HEK293 (cell line): ENCODE data around the gene SAPCD1.

Experiments
- GFI1B ChIP-seq: fragments of 450-650 bp; formaldehyde crosslinking; IDR thresholded peaks from 2 replicates; pipeline ENCODE4 v1.5.1; 2016; ENCODE audit warnings: missing biosample characterization, missing genetic modification characterization
- HOXD13 ChIP-seq: sonication (generic); formaldehyde crosslinking; IDR thresholded peaks from 2 replicates; pipeline ENCODE4 v1.8.0; 2022; ENCODE audit warnings: missing genetic modification reagents, borderline replicate concordance
- MEIS1 ChIP-seq: sonication (generic); formaldehyde crosslinking; IDR thresholded peaks from 2 replicates; pipeline ENCODE4 v1.8.1; 2022; ENCODE audit warnings: missing genetic modification reagents, mild to moderate bottlenecking, borderline replicate concordance
- MYNN ChIP-seq: fragments of 450-650 bp; formaldehyde crosslinking; IDR thresholded peaks from 2 replicates; pipeline ENCODE4 v1.5.1; 2016; ENCODE audit warnings: missing biosample characterization, missing genetic modification characterization, borderline replicate concordance
- OSR2 ChIP-seq: fragments of 450-650 bp; formaldehyde crosslinking; IDR thresholded peaks from 2 replicates; pipeline ENCODE4 v1.5.1; 2016; ENCODE audit warnings: missing biosample characterization, missing genetic modification characterization
- OVOL3 ChIP-seq: fragments of 450-650 bp; formaldehyde crosslinking; IDR thresholded peaks from 2 replicates; pipeline ENCODE4 v1.5.1; 2016; ENCODE audit warnings: missing biosample characterization, missing genetic modification characterization
- TCF7L2 ChIP-seq: IDR thresholded peaks from 2 replicates; pipeline ENCODE4 v1.6.1; 2011; ENCODE audit warnings: low read depth, mild to moderate bottlenecking, inconsistent platforms, low read length, moderate library complexity, borderline replicate concordance
- ZBTB21 ChIP-seq: fragments of 450-650 bp; formaldehyde crosslinking; IDR thresholded peaks from 2 replicates; pipeline ENCODE4 v1.5.1; 2017; ENCODE audit warnings: missing biosample characterization, missing genetic modification characterization
- ZEB2 ChIP-seq: fragments of 450-650 bp; formaldehyde crosslinking; IDR thresholded peaks from 2 replicates; pipeline ENCODE4 v1.5.1; 2016; ENCODE audit warnings: missing biosample characterization, missing genetic modification characterization
- ZNF132 ChIP-seq: fragments of 450-650 bp; formaldehyde crosslinking; IDR thresholded peaks from 2 replicates; pipeline ENCODE4 v1.5.1; 2017; ENCODE audit warnings: missing biosample characterization, missing genetic modification characterization, borderline replicate concordance
- ZNF138 ChIP-seq: fragments of 450-650 bp; formaldehyde crosslinking; IDR thresholded peaks from 2 replicates; pipeline ENCODE4 v1.5.1; 2016; ENCODE audit warnings: missing biosample characterization, missing genetic modification characterization, borderline replicate concordance
- ZNF2 ChIP-seq: fragments of 450-650 bp; formaldehyde crosslinking; IDR thresholded peaks from 2 replicates; pipeline ENCODE4 v1.5.1; 2016; ENCODE audit warnings: missing biosample characterization, missing genetic modification characterization
- ZNF214 ChIP-seq: fragments of 450-650 bp; formaldehyde crosslinking; IDR thresholded peaks from 2 replicates; pipeline ENCODE4 v1.5.1; 2017; ENCODE audit warnings: missing biosample characterization, mild to moderate bottlenecking, missing genetic modification characterization, borderline replicate concordance
- ZNF223 ChIP-seq: fragments of 450-650 bp; formaldehyde crosslinking; IDR thresholded peaks from 2 replicates; pipeline ENCODE4 v1.5.1; 2016; ENCODE audit warnings: missing biosample characterization, missing genetic modification characterization
- ZNF239 ChIP-seq: fragments of 450-650 bp; formaldehyde crosslinking; IDR thresholded peaks from 2 replicates; pipeline ENCODE4 v1.5.1; 2016; ENCODE audit warnings: missing biosample characterization, missing genetic modification characterization
- ZNF24 ChIP-seq: fragments of 450-650 bp; formaldehyde crosslinking; IDR thresholded peaks from 2 replicates; pipeline ENCODE4 v1.5.1; 2016; ENCODE audit warnings: missing biosample characterization, missing genetic modification characterization
- ZNF292 ChIP-seq: fragments of 450-650 bp; formaldehyde crosslinking; IDR thresholded peaks from 2 replicates; pipeline ENCODE4 v1.5.1; 2016; ENCODE audit warnings: low read depth, missing biosample characterization, missing genetic modification characterization, borderline replicate concordance
- ZNF423 ChIP-seq: fragments of 450-650 bp; formaldehyde crosslinking; IDR thresholded peaks from 2 replicates; pipeline ENCODE4 v1.5.1; 2016; ENCODE audit warnings: missing biosample characterization, missing genetic modification characterization
- ZNF629 ChIP-seq: fragments of 450-650 bp; formaldehyde crosslinking; IDR thresholded peaks from 2 replicates; pipeline ENCODE4 v1.5.1; 2017; ENCODE audit warnings: missing biosample characterization, missing genetic modification characterization
- ZNF670 ChIP-seq: fragments of 450-650 bp; formaldehyde crosslinking; IDR thresholded peaks from 2 replicates; pipeline ENCODE4 v1.5.1; 2016; ENCODE audit warnings: missing biosample characterization, missing genetic modification characterization, low read depth
- ZNF747 ChIP-seq: fragments of 450-650 bp; formaldehyde crosslinking; IDR thresholded peaks from 2 replicates; pipeline ENCODE4 v1.5.1; 2016; ENCODE audit warnings: missing biosample characterization, missing genetic modification characterization
- ZSCAN16 ChIP-seq: fragments of 450-650 bp; formaldehyde crosslinking; IDR thresholded peaks from 2 replicates; pipeline ENCODE4 v1.5.1; 2016; ENCODE audit warnings: missing biosample characterization, missing genetic modification characterization
- TF ChIP-seq, protein P1 (sequence below): fragments of 450-650 bp; formaldehyde crosslinking; IDR thresholded peaks from 2 replicates; pipeline ENCODE4 v1.5.1; 2017; ENCODE audit warnings: missing biosample characterization, missing genetic modification characterization
- TF ChIP-seq, protein P2 (sequence below): fragments of 450-650 bp; formaldehyde crosslinking; IDR thresholded peaks from 2 replicates; pipeline ENCODE4 v1.5.1; 2017; ENCODE audit warnings: missing biosample characterization, missing genetic modification characterization
- TF ChIP-seq, protein P3 (sequence below): fragments of 450-650 bp; formaldehyde crosslinking; IDR thresholded peaks from 2 replicates; pipeline ENCODE4 v1.5.1; 2016; ENCODE audit warnings: missing biosample characterization, missing genetic modification characterization
- TF ChIP-seq, protein P4 (sequence below): fragments of 450-650 bp; formaldehyde crosslinking; IDR thresholded peaks from 2 replicates; pipeline ENCODE4 v1.5.1; 2016; ENCODE audit warnings: missing biosample characterization, missing genetic modification characterization
- TF ChIP-seq, protein P5 (sequence below): fragments of 450-650 bp; formaldehyde crosslinking; IDR thresholded peaks from 2 replicates; pipeline ENCODE4 v1.5.1; 2016; ENCODE audit warnings: missing biosample characterization, missing genetic modification characterization
- TF ChIP-seq, protein P6 (sequence below): fragments of 450-650 bp; formaldehyde crosslinking; IDR thresholded peaks from 2 replicates; pipeline ENCODE4 v1.5.1; 2016; ENCODE audit warnings: missing biosample characterization, missing genetic modification characterization
- TF ChIP-seq, protein P7 (sequence below): fragments of 450-650 bp; formaldehyde crosslinking; IDR thresholded peaks from 2 replicates; pipeline ENCODE4 v1.5.1; 2016; ENCODE audit warnings: missing biosample characterization, missing genetic modification characterization

The SAPCD1 gene

DNA sequence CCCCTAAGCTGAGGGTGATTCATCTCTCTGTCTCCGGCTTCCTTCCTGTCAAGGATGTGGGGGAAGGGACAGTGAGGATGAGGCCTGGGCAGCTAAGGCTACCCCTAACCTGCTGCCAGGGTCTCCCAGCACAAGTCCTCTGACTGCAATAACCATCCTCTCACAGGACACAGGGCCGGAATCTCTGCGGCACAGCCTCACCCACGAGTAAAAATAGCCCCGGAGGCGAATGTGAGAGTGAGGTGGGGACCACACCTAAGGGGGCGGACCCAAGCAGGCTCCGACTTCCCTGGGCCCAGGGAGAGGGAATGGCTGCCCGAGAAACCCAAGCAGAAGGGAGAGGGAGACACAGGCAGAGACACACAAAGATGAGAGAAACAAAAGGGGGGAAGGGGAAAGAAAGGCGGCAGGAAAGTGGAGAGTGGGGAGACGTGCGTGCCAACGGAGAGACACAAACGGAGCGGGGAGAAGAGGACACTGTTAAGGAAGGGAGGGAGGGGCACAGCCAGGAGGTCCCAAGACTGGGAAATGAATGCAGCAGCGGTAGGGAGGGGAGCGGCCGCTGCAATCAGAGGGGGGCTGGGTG is 27.5 kb upstream of the SAPCD1 start (continued):
- no peak for TF ChIP-seq ZNF214 (tag by site-specific recombination)
- no peak for TF ChIP-seq MEIS1 (CRISPR knock-in tag)
- no peak for TF ChIP-seq ZNF670 (tag by site-specific recombination)
- TF ChIP-seq ZEB2 (tag by site-specific recombination): peak; percentile 94
- no peak for TF ChIP-seq MYNN (tag by site-specific recombination)
- TF ChIP-seq ZNF132 (tag by site-specific recombination): no peak
- TF ChIP-seq ZNF24: peak; percentile 45; the same call in 1 of the 2 replicates
- TF ChIP-seq, protein P1, sequence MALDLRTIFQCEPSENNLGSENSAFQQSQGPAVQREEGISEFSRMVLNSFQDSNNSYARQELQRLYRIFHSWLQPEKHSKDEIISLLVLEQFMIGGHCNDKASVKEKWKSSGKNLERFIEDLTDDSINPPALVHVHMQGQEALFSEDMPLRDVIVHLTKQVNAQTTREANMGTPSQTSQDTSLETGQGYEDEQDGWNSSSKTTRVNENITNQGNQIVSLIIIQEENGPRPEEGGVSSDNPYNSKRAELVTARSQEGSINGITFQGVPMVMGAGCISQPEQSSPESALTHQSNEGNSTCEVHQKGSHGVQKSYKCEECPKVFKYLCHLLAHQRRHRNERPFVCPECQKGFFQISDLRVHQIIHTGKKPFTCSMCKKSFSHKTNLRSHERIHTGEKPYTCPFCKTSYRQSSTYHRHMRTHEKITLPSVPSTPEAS (tag by site-specific recombination): no peak
- TF ChIP-seq ZNF138 (tag by site-specific recombination): no peak
- TF ChIP-seq ZNF2 (tag by site-specific recombination): no peak; the same call in 1 of the 2 replicates
- no peak for TF ChIP-seq TCF7L2
- TF ChIP-seq, protein P2, sequence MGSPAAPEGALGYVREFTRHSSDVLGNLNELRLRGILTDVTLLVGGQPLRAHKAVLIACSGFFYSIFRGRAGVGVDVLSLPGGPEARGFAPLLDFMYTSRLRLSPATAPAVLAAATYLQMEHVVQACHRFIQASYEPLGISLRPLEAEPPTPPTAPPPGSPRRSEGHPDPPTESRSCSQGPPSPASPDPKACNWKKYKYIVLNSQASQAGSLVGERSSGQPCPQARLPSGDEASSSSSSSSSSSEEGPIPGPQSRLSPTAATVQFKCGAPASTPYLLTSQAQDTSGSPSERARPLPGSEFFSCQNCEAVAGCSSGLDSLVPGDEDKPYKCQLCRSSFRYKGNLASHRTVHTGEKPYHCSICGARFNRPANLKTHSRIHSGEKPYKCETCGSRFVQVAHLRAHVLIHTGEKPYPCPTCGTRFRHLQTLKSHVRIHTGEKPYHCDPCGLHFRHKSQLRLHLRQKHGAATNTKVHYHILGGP: no peak
- no peak for TF ChIP-seq ZNF747 (tag by site-specific recombination)
- TF ChIP-seq, protein P3, sequence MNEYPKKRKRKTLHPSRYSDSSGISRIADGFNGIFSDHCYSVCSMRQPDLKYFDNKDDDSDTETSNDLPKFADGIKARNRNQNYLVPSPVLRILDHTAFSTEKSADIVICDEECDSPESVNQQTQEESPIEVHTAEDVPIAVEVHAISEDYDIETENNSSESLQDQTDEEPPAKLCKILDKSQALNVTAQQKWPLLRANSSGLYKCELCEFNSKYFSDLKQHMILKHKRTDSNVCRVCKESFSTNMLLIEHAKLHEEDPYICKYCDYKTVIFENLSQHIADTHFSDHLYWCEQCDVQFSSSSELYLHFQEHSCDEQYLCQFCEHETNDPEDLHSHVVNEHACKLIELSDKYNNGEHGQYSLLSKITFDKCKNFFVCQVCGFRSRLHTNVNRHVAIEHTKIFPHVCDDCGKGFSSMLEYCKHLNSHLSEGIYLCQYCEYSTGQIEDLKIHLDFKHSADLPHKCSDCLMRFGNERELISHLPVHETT (tag by site-specific recombination): no peak; the same call in 1 of the 2 replicates
- no peak for TF ChIP-seq OVOL3 (tag by site-specific recombination)
- no peak for TF ChIP-seq GFI1B
- TF ChIP-seq, protein P4, sequence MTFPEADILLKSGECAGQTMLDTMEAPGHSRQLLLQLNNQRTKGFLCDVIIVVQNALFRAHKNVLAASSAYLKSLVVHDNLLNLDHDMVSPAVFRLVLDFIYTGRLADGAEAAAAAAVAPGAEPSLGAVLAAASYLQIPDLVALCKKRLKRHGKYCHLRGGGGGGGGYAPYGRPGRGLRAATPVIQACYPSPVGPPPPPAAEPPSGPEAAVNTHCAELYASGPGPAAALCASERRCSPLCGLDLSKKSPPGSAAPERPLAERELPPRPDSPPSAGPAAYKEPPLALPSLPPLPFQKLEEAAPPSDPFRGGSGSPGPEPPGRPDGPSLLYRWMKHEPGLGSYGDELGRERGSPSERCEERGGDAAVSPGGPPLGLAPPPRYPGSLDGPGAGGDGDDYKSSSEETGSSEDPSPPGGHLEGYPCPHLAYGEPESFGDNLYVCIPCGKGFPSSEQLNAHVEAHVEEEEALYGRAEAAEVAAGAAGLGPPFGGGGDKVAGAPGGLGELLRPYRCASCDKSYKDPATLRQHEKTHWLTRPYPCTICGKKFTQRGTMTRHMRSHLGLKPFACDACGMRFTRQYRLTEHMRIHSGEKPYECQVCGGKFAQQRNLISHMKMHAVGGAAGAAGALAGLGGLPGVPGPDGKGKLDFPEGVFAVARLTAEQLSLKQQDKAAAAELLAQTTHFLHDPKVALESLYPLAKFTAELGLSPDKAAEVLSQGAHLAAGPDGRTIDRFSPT (tag by site-specific recombination): peak; percentile 88
- no peak for TF ChIP-seq ZSCAN16 (tag by site-specific recombination)
- TF ChIP-seq ZNF629 (tag by site-specific recombination): peak; percentile 87
- TF ChIP-seq, protein P5, sequence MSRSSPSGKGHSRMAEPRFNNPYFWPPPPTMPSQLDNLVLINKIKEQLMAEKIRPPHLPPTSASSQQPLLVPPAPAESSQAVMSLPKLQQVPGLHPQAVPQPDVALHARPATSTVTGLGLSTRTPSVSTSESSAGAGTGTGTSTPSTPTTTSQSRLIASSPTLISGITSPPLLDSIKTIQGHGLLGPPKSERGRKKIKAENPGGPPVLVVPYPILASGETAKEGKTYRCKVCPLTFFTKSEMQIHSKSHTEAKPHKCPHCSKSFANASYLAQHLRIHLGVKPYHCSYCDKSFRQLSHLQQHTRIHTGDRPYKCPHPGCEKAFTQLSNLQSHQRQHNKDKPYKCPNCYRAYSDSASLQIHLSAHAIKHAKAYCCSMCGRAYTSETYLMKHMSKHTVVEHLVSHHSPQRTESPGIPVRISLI (tag by site-specific recombination): no peak
- no peak for TF ChIP-seq ZNF223 (tag by site-specific recombination)
- TF ChIP-seq ZBTB21 (tag by site-specific recombination): peak; percentile 73
- TF ChIP-seq, protein P6, sequence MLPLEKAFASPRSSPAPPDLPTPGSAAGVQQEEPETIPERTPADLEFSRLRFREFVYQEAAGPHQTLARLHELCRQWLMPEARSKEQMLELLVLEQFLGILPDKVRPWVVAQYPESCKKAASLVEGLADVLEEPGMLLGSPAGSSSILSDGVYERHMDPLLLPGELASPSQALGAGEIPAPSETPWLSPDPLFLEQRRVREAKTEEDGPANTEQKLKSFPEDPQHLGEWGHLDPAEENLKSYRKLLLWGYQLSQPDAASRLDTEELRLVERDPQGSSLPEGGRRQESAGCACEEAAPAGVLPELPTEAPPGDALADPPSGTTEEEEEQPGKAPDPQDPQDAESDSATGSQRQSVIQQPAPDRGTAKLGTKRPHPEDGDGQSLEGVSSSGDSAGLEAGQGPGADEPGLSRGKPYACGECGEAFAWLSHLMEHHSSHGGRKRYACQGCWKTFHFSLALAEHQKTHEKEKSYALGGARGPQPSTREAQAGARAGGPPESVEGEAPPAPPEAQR: no peak
- TF ChIP-seq, protein P7, sequence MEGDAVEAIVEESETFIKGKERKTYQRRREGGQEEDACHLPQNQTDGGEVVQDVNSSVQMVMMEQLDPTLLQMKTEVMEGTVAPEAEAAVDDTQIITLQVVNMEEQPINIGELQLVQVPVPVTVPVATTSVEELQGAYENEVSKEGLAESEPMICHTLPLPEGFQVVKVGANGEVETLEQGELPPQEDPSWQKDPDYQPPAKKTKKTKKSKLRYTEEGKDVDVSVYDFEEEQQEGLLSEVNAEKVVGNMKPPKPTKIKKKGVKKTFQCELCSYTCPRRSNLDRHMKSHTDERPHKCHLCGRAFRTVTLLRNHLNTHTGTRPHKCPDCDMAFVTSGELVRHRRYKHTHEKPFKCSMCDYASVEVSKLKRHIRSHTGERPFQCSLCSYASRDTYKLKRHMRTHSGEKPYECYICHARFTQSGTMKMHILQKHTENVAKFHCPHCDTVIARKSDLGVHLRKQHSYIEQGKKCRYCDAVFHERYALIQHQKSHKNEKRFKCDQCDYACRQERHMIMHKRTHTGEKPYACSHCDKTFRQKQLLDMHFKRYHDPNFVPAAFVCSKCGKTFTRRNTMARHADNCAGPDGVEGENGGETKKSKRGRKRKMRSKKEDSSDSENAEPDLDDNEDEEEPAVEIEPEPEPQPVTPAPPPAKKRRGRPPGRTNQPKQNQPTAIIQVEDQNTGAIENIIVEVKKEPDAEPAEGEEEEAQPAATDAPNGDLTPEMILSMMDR (tag by site-specific recombination): no peak
- TF ChIP-seq ZNF292 (tag by site-specific recombination): no peak
- no peak for TF ChIP-seq HOXD13 (CRISPR knock-in tag)
- no peak for TF ChIP-seq ZNF239 (tag by site-specific recombination)
- TF ChIP-seq OSR2: no peak
- TF ChIP-seq ZNF423 (tag by site-specific recombination): 0 out of 2 replicates have a peak, but pooled peaks have one; percentile 12
